Calu3 (cell line): Measurements from ENCODE around the gene PKNOX1. TPM values are rescaled to one million over a fixed set of nuclear protein-coding genes. Genes with fewer than 3 reads are reported as not detected.

ENCODE experiments used
- BruUV-seq: library from RNA; stranded (reverse); fragments of 400-500 nt; replicated peaks from 2 replicates; lab custom pipeline; 2021; lab: Mats Ljungman, UMichigan
- CTCF ChIA-PET: fragments of 300-600 bp; sonication (Branson Sonifier 250); formaldehyde crosslinking; loops from one replicate; lab custom pipeline; 2022; ENCODE audit warnings: antibody characterized with exemption; lab: Charles Lee
- DNase-seq: peaks from one replicate; pipeline ENCODE4 v3.0.0; 2022
- H3K27ac Mint-ChIP-seq: one replicate; pipeline ENCODE4 v1.8.0; 2022; ENCODE audit warnings: mixed read lengths; ENCODE audit not compliant: unreplicated experiment
- H3K27me3 Mint-ChIP-seq: one replicate; pipeline ENCODE4 v1.8.0; 2022; ENCODE audit warnings: mixed read lengths; ENCODE audit not compliant: unreplicated experiment
- H3K36me3 Mint-ChIP-seq: one replicate; pipeline ENCODE4 v1.8.0; 2022; ENCODE audit warnings: mild to moderate bottlenecking, moderate library complexity, mixed read lengths; ENCODE audit not compliant: insufficient read depth, unreplicated experiment
- H3K4me1 Mint-ChIP-seq: one replicate; pipeline ENCODE4 v1.8.0; 2022; ENCODE audit warnings: mild to moderate bottlenecking, low read depth, mixed read lengths; ENCODE audit not compliant: unreplicated experiment
- H3K4me3 Mint-ChIP-seq: one replicate; pipeline ENCODE4 v1.8.0; 2022; ENCODE audit warnings: mild to moderate bottlenecking, low read depth, moderate library complexity, mixed read lengths; ENCODE audit not compliant: unreplicated experiment
- H3K9me3 Mint-ChIP-seq: one replicate; pipeline ENCODE4 v1.8.0; 2022; ENCODE audit warnings: low read depth, mixed read lengths; ENCODE audit not compliant: unreplicated experiment
- intact Hi-C: fragments of 100-400 bp; cut with micrococcal nuclease; formaldehyde crosslinking; loops from one replicate; pipeline ENCODE4 v1.10.0; 2022; ENCODE audit not compliant: unreplicated experiment
- total RNA-seq: library from RNA; stranded (reverse); gene quantifications from 2 replicates; pipeline ENCODE4 v1.2.3, GENCODE V29; 2022
- TF ChIP-seq, protein P1 (sequence below): fragments of 200-600 bp; IDR thresholded peaks from one replicate; pipeline ENCODE4 v1.8.0; 2022; ENCODE audit warnings: antibody characterized with exemption; ENCODE audit not compliant: unreplicated experiment

PKNOX1 gene
- total RNA-seq, 1 experiment from 2014 or later = 10.1 TPM

DNA sequence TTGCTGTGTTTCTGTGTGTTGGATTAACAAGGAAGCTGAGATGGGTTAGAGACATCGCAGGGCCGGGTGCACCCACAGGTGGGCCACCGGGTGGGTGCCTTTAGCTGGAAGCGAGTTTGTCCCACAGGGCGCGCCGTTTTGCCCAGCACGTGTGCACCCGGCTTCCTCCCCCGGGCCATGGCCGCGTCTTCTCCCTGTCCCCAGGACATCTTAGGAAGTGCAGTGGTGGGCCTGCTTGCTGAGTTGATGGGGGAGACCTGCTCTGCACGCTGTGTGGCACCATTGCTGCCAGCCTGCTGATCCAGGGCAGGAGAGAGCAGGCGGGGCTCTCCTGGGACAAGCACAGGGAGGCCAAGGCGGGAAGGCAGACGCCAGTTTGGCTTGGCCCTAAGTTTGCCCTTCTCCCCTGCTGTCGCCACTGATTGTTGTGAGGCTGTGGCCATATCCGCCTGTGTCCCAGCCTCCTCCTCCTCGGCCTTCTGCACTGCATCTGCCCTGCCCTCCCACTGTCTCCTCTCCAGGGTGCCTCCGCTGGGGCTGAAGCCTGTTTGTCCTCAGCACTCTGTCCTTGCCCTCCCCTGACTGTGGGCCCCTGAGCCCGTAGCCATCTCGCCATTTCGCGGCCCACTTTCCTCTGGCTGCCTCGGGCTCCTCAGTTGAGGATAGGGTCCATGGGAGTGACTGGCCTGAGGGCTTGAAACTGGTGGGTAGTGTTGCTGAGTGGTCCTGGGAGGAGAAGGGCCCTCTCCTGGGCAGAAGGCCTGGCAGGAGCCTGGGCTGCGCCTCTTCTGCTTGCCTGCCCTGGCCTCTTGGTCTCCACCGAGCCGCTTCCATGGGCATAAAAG lies 47.6 kb downstream of the PKNOX1 start:
- no peaks in the 10 kb centered on the region for H3K4me1 Mint-ChIP-seq
- no peak for DNase-seq
- intact Hi-C loops = no loop called here
- H3K27ac Mint-ChIP-seq = no peak overlapping the region
- CTCF ChIA-PET = no interaction called here
- no peaks in the 10 kb centered on the region for H3K27me3 Mint-ChIP-seq
- no peak overlapping the region for H3K4me3 Mint-ChIP-seq
- H3K9me3 Mint-ChIP-seq = no peaks in the 10 kb centered on the region
- peaks cover 6% of the 10 kb centered on the region for H3K36me3 Mint-ChIP-seq
- TF ChIP-seq, protein P1, sequence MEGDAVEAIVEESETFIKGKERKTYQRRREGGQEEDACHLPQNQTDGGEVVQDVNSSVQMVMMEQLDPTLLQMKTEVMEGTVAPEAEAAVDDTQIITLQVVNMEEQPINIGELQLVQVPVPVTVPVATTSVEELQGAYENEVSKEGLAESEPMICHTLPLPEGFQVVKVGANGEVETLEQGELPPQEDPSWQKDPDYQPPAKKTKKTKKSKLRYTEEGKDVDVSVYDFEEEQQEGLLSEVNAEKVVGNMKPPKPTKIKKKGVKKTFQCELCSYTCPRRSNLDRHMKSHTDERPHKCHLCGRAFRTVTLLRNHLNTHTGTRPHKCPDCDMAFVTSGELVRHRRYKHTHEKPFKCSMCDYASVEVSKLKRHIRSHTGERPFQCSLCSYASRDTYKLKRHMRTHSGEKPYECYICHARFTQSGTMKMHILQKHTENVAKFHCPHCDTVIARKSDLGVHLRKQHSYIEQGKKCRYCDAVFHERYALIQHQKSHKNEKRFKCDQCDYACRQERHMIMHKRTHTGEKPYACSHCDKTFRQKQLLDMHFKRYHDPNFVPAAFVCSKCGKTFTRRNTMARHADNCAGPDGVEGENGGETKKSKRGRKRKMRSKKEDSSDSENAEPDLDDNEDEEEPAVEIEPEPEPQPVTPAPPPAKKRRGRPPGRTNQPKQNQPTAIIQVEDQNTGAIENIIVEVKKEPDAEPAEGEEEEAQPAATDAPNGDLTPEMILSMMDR = no peak
- no TSS peak for BruUV-seq

DNA sequence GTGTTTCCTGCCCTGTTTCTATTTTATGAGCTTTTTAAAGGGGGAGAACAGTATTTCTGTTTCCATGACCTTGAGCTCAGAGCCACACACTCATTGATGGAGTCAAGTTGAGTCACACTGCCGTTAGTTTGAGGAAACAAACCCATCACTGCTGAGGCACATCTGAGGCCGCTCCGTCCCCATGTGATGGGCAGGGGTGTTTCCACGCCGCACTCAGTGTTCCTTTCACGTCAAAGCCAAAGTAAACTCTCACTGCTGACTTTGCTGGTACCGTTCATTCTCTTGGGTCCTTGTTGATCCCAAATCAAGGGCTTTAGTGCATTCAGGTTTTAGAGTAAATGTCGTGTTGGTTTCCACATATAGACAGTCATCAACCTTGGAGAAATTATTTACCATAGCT lies 48.8 kb downstream of the PKNOX1 start:
- no peak for DNase-seq
- Mint-ChIP-seq H3K36me3 (peaks cover 6% of the 10 kb centered on the region), H3K4me1 (no peaks in the 10 kb centered on the region), H3K9me3 (no peaks in the 10 kb centered on the region), H3K27ac (no peak overlapping the region), H3K27me3 (no peaks in the 10 kb centered on the region), H3K4me3 (no peak overlapping the region)
- TF ChIP-seq, protein P1 = no peak
- no TSS peak for BruUV-seq
- CTCF ChIA-PET = interaction anchor here (0.6 kb wide), 1 partner anchor 9 kb away, joined by 3 read pairs; no protein-coding TSS in a partner anchor
- intact Hi-C loops = no loop called here

DNA sequence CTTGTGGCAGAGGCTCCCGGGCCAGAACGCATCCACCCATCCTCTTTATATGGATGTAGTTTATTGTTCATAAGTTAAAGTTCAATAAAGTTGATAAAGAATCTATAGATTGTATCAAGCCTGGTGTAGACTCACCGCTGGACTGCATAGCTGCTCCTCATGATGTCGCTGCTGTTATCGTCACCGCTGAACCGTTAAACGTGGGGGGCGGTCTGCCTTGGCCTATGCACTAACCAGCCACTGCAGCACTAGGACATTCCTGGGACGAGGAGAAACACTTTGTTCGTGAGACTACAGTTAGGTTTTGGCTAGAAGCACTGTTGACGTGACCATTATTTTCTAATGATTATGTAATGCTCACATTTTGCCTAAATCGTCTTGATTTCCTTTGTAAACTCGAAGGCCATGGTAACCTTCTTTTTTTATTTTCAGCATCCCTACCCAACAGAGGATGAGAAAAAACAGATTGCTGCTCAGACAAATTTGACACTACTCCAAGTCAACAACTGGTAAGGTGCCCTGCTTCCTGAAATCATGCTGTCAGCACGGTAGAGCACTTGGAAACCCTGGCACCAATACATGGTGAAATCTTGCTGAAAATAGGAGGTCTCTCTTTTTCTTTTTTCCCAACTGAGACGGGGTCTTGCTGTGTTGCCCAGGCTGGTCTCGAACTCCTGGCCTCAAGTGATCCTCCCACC lies 50.2 kb downstream of the PKNOX1 start:
- BruUV-seq = no TSS peak
- H3K27me3 Mint-ChIP-seq = no peaks in the 10 kb centered on the region
- intact Hi-C loops = no loop called here
- CTCF ChIA-PET = no interaction called here
- H3K27ac Mint-ChIP-seq = no peak overlapping the region
- H3K9me3 Mint-ChIP-seq = no peaks in the 10 kb centered on the region
- H3K4me3 Mint-ChIP-seq = no peak overlapping the region
- H3K36me3 Mint-ChIP-seq = peaks cover 17% of the 10 kb centered on the region
- TF ChIP-seq, protein P1 = no peak
- DNase-seq = no peak
- no peaks in the 10 kb centered on the region for H3K4me1 Mint-ChIP-seq

DNA sequence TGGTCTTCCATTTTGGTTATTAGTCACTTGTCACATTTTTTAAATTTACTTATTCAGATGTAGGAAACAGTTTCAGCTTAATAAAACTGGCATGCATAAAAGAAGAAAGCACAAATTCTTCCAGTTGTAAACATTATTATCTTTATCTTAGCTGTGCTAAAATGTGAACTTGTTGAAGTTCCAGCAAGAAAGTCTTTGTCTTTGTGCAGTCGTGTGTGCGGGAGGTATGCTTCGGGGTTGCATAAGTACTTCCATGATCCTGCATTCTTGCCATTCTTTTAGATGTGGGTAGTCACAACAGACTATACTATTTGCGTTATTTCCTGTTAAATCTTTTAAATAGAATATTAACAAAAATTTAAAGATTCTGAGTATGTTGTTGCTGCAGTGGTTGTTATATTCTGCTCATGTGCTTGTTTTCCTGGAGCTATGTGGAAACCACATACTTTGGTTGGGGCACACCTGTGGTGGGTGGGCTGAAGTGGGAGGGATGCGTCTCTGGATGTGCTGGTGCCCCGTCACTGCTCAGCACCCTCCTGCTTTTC lies 51.3 kb downstream of the PKNOX1 start:
- Mint-ChIP-seq H3K9me3 (no peaks in the 10 kb centered on the region), H3K27ac (no peak overlapping the region), H3K27me3 (no peaks in the 10 kb centered on the region), H3K36me3 (peaks cover 19% of the 10 kb centered on the region), H3K4me3 (no peak overlapping the region), H3K4me1 (no peaks in the 10 kb centered on the region)
- DNase-seq = no peak
- intact Hi-C loops = no loop called here
- TF ChIP-seq, protein P1 = no peak
- BruUV-seq = no TSS peak
- CTCF ChIA-PET = no interaction called here
